Stimulated activated CD4-positive, alpha-beta T cell treated with anti-CD3 and anti-CD28 coated beads, Interleukin-4, amount 100 ng/mL, for 48 hours (primary cell): ENCODE data around the gene TRIM43B.
"Not testable (repeated sequence)": the region's sequence is repeated elsewhere in the genome, so short reads cannot be mapped to it uniquely, and the experiment has no call there.

Experiments used
- DNase-seq, 2 donors: peaks; one replicate each; pipeline ENCODE4 v3.0.0-alpha.2; 2020; ENCODE audit warnings: low read depth in 2 of 2

TRIM43B gene

GRCh38 chr2:95433973-95434372 lies 50.6 kb downstream of the TRIM43B start:
- not testable (repeated sequence) for DNase-seq

- not testable (repeated sequence) for DNase-seq
Observed at GRCh38 chr2:95433373-95433772, 51.2 kb downstream of the TRIM43B start.

GRCh38 chr2:95429748-95430467 lies 54.6 kb downstream of the TRIM43B start:
- DNase-seq, result not testable (repeated sequence)

- DNase-seq, result not testable (repeated sequence)
Observed at GRCh38 chr2:95427196-95427867, 57.2 kb downstream of the TRIM43B start.
